A549 (cell line): Measurements from ENCODE around the gene ACADL. TPM values are rescaled to one million over a fixed set of nuclear protein-coding genes. Genes with fewer than 3 reads are reported as not detected.

Source experiments
- ATAC-seq, 2 experiments: fragments of 200-7000 bp in 1 of 2; fragments of >200 bp in 1 of 2; cut with Nextera tagmentation in 1 of 2; cut with Tn5 transposase in 1 of 2; 3 replicates each; pipeline versions ENCODE4 v1.8.0 to v1.9.1; 2018 to 2020; ENCODE audit warnings: mild to moderate bottlenecking in 1 of 2, moderate library complexity in 1 of 2
- CTCF ChIA-PET: fragments of 300-600 bp; sonication (Branson Sonifier 250); formaldehyde crosslinking; extraction: SDS; loops from one replicate; lab custom pipeline; 2021; ENCODE audit warnings: antibody characterized with exemption, inconsistent platforms; lab: Yijun Ruan, JAX
- POLR2A ChIA-PET: fragments of 350-600 bp; formaldehyde crosslinking; extraction: SDS; loops from one replicate; lab custom pipeline; 2021; ENCODE audit warnings: antibody characterized with exemption, inconsistent platforms; lab: Yijun Ruan, JAX
- DNase-seq, 2 experiments: peaks; one replicate each; pipeline versions ENCODE4 v3.0.0 to v3.0.0-alpha.2; 2011 to 2016; ENCODE audit warnings: low read depth in 1 of 2, low spot score in 1 of 2
- FAIRE-seq: peaks from 2 replicates; lab custom pipeline; 2011; peaks lifted over from hg19 to GRCh38; lab: Jason Lieb, UNC
- H3K27ac ChIP-seq, 2 experiments: fragments of >200 bp; sonication (Bioruptor Twin); formaldehyde crosslinking; 3 replicates each; pipeline ENCODE4 v1.5.1; 2016 to 2017
- H3K4me1 ChIP-seq: fragments of >200 bp; sonication (Bioruptor Twin); formaldehyde crosslinking; 3 replicates; pipeline ENCODE4 v1.6.1; 2016
- H3K4me2 ChIP-seq: fragments of >200 bp; sonication (Bioruptor Twin); formaldehyde crosslinking; 3 replicates; pipeline ENCODE4 v1.6.1; 2016
- H3K4me3 ChIP-seq: fragments of >200 bp; sonication (Bioruptor Twin); formaldehyde crosslinking; 3 replicates; pipeline ENCODE4 v1.5.1; 2016
- H3K9me3 ChIP-seq: fragments of >200 bp; sonication (Bioruptor Twin); formaldehyde crosslinking; 3 replicates; pipeline ENCODE4 v1.6.1; 2016
- ATOH8 ChIP-seq: fragments of 250-450 bp; sonication (Bioruptor Pico); IDR thresholded peaks from 2 replicates; pipeline ENCODE4 v1.5.0; 2020; ENCODE audit warnings: low read depth, mild to moderate bottlenecking, moderate library complexity
- CBX2 ChIP-seq: fragments of 200-600 bp; sonication (generic); IDR thresholded peaks from 2 replicates; pipeline ENCODE4 v1.6.1; 2016; ENCODE audit warnings: low read depth, mild to moderate bottlenecking, borderline replicate concordance
- CBX8 ChIP-seq: fragments of 200-600 bp; sonication (generic); IDR thresholded peaks from 2 replicates; pipeline ENCODE4 v1.6.1; 2016
- CEBPB ChIP-seq, 2 experiments: fragments of >200 bp in 1 of 2; sonication (Bioruptor Twin) in 1 of 2; formaldehyde crosslinking in 1 of 2; IDR thresholded peaks; 2 replicates each; pipeline ENCODE4 v1.6.1; 2012 to 2016
- EHMT2 ChIP-seq: fragments of 200-600 bp; sonication (generic); IDR thresholded peaks from 2 replicates; pipeline ENCODE4 v1.6.1; 2016; ENCODE audit warnings: antibody characterized with exemption, low read depth, mild to moderate bottlenecking, moderate library complexity
- FOSB ChIP-seq: fragments of 250-450 bp; sonication (Bioruptor Pico); IDR thresholded peaks from 2 replicates; pipeline ENCODE4 v1.5.0; 2020; ENCODE audit warnings: mild to moderate bottlenecking, moderate library complexity
- GATA3 ChIP-seq: IDR thresholded peaks from 2 replicates; pipeline ENCODE4 v1.6.1; 2012; ENCODE audit warnings: borderline replicate concordance
- HDAC2 ChIP-seq: fragments of 200-600 bp; sonication (generic); IDR thresholded peaks from 2 replicates; pipeline ENCODE4 v1.6.1; 2016
- HES2 ChIP-seq: fragments of >200 bp; sonication (Bioruptor Twin); formaldehyde crosslinking; IDR thresholded peaks from 2 replicates; pipeline ENCODE4 v1.6.1; 2016
- HMGXB4 ChIP-seq: fragments of 250-450 bp; sonication (Bioruptor Pico); IDR thresholded peaks from 2 replicates; pipeline ENCODE4 v1.5.0; 2021; ENCODE audit warnings: mild to moderate bottlenecking, moderate library complexity, borderline replicate concordance
- HOXB13 ChIP-seq: fragments of 250-450 bp; sonication (Bioruptor Pico); IDR thresholded peaks from 2 replicates; pipeline ENCODE4 v1.5.0; 2020; ENCODE audit warnings: low read depth, mild to moderate bottlenecking, moderate library complexity
- KDM5A ChIP-seq: fragments of 200-600 bp; sonication (generic); IDR thresholded peaks from 2 replicates; pipeline ENCODE4 v1.6.1; 2016; ENCODE audit warnings: antibody characterized with exemption, mild to moderate bottlenecking
- MYC ChIP-seq: IDR thresholded peaks from 2 replicates; pipeline ENCODE4 v1.6.1; 2012; ENCODE audit warnings: mild to moderate bottlenecking, inconsistent platforms, low read length, improper control_type of control experiment, borderline replicate concordance
- NFE2L2 ChIP-seq: fragments of 150-350 bp; conservative IDR thresholded peaks from 2 replicates; pipeline ENCODE4 v1.6.1; 2014; ENCODE audit warnings: low read length
- POLR2A ChIP-seq: IDR thresholded peaks from 2 replicates; pipeline ENCODE4 v1.6.1; 2012; ENCODE audit warnings: mild to moderate bottlenecking, low read length
- POLR2AphosphoS2 ChIP-seq: conservative IDR thresholded peaks from 2 replicates; pipeline ENCODE4 v1.6.1; 2012; ENCODE audit warnings: low read length, improper control_type of control experiment, inconsistent platforms
- RAD21 ChIP-seq, 2 experiments: fragments of >200 bp in 1 of 2; sonication (Bioruptor Twin) in 1 of 2; formaldehyde crosslinking in 1 of 2; IDR thresholded peaks in 1 of 2; conservative IDR thresholded peaks in 1 of 2; 2 replicates in 1 of 2; 3 replicates in 1 of 2; pipeline ENCODE4 v1.6.1; 2012 to 2018; ENCODE audit warnings: inconsistent platforms in 1 of 2
- RARB ChIP-seq: fragments of 250-450 bp; sonication (Bioruptor Pico); IDR thresholded peaks from 2 replicates; pipeline ENCODE4 v1.8.0; 2021; ENCODE audit warnings: mild to moderate bottlenecking, moderate library complexity
- SMC3 ChIP-seq: fragments of >200 bp; sonication (Bioruptor Twin); formaldehyde crosslinking; IDR thresholded peaks from 3 replicates; pipeline ENCODE4 v1.6.1; 2018; ENCODE audit warnings: inconsistent platforms
- TP53 ChIP-seq: fragments of 250-450 bp; sonication (Bioruptor Pico); IDR thresholded peaks from 2 replicates; pipeline ENCODE4 v1.5.0; 2021; ENCODE audit warnings: mild to moderate bottlenecking, moderate library complexity
- USF2 ChIP-seq: fragments of 450-650 bp; IDR thresholded peaks from 2 replicates; pipeline ENCODE4 v1.6.1; 2014; ENCODE audit warnings: antibody characterized with exemption
- ZC3H11A ChIP-seq: fragments of 450-650 bp; IDR thresholded peaks from 2 replicates; pipeline ENCODE4 v1.6.1; 2014; ENCODE audit warnings: antibody characterized with exemption, mild to moderate bottlenecking
- ZFP36 ChIP-seq: fragments of 450-650 bp; IDR thresholded peaks from 2 replicates; pipeline ENCODE4 v1.6.1; 2014; ENCODE audit warnings: borderline replicate concordance; ENCODE audit not compliant: partially characterized antibody
- WGBS: methylation state at CpG from one replicate; pipeline ENCODE4 v1.1.6; 2017; ENCODE audit errors: missing lambda C conversion rate; 5-methylcytosine and 5-hydroxymethylcytosine counted together
- polyA plus RNA-seq, 4 experiments: library from polyadenylated mRNA; depleted of rRNA in 3 of 4; stranded (reverse); fragments of >200 nt; fragmentation: RNase III in 1 of 4; extraction: RNeasy Plus Mini Kit Qiagen cat#74134 plus additional on column Dnase treatment in 1 of 4; gene quantifications; 2 replicates in 3 of 4; 3 replicates in 1 of 4; pipeline ENCODE4 v1.2.3, GENCODE V29; 2011 to 2017

Gene ACADL
- polyA plus RNA-seq, 2 of the 4 experiments (the other 2 are of a cell fraction), result 0.10 TPM; not detected in 1

GRCh38 chr2:210190345-210190744 lies 34.9 kb downstream of the ACADL start:
- 21% methylated on average over 4 of the region's 4 CpGs for WGBS
- ATAC-seq (no peak), DNase-seq (no peak), FAIRE-seq (no peak)
- CTCF ChIA-PET, result interaction anchor here (0.9 kb wide), 1 partner anchor 208 kb away, joined by 3 read pairs; no protein-coding TSS in a partner anchor
- POLR2A ChIA-PET, result no interaction called here
- H3K9me3 ChIP-seq, result no peaks in the 10 kb centered on the region
- H3K27ac ChIP-seq, result no peak overlapping the region
- TF ChIP-seq ATOH8 (CRISPR knock-in tag) (no peak), GATA3 (no peak), TP53 (no peak), HMGXB4 (no peak), KDM5A (no peak), CBX8 (no peak), USF2 (no peak), CBX2 (no peak), EHMT2 (no peak), MYC (no peak), ZC3H11A (no peak)
- H3K4me3 ChIP-seq, result no peak overlapping the region
- H3K4me2 ChIP-seq, result peak overlapping the region; percentile 35
- peaks cover 11% of the 10 kb centered on the region; the same call in 1 of the 3 replicates for H3K4me1 ChIP-seq

- FAIRE-seq (no peak), DNase-seq (peak in 1 of 2 experiments; percentile 6), ATAC-seq (no peak)
- H3K27ac ChIP-seq, result no peak overlapping the region
- peaks cover 11% of the 10 kb centered on the region; the same call in 1 of the 3 replicates for H3K4me1 ChIP-seq
- ChIA-PET CTCF (interaction anchor here (0.8 kb wide), 1 partner anchor 212 kb away, joined by 3 read pairs; no protein-coding TSS in a partner anchor), POLR2A (no interaction called here)
- no peak for TF ChIP-seq FOSB (CRISPR knock-in tag)
- TF ChIP-seq HES2, result no peak
- TF ChIP-seq NFE2L2, result no peak
- TF ChIP-seq EHMT2, result no peak
- H3K4me3 ChIP-seq, result no peak overlapping the region
- H3K9me3 ChIP-seq, result no peaks in the 10 kb centered on the region
- peak overlapping the region; percentile 35 for H3K4me2 ChIP-seq
- 22% methylated on average over 1 of the region's 1 CpG for WGBS
These were observed 35.7 kb downstream of the ACADL start for GRCh38 chr2:210189452-210190138.

GRCh38 chr2:210188755-210189154 lies 36.5 kb downstream of the ACADL start:
- ATAC-seq (no peak), DNase-seq (no peak), FAIRE-seq (no peak)
- Histone ChIP-seq H3K4me3 (no peak overlapping the region), H3K27ac (no peak overlapping the region), H3K9me3 (no peaks in the 10 kb centered on the region; the same call in 2 of the 3 replicates), H3K4me2 (no peak overlapping the region), H3K4me1 (peaks cover 11% of the 10 kb centered on the region; the same call in 1 of the 3 replicates)
- WGBS, result 59% methylated on average over 2 of the region's 2 CpGs
- TF ChIP-seq HDAC2 (no peak), CEBPB (IDR thresholded peaks at IDR 0.05) (no peak), HOXB13 (CRISPR knock-in tag) (no peak), SMC3 (no peak), RAD21 (conservative IDR thresholded peaks at IDR 0.05 in 1 of 2, IDR thresholded peaks at IDR 0.05 in 1 of 2) (no peak), RARB (CRISPR knock-in tag) (no peak), POLR2AphosphoS2 (no peak), ZFP36 (no peak), POLR2A (no peak)
- ChIA-PET CTCF (no interaction called here), POLR2A (no interaction called here)
